HG02678 (cell line): Measurements from ENCODE around the gene KIF26B.
A peak's percentile ranks its signal among the peaks of the same experiment; 100 is the strongest.

Source experiments
- ATAC-seq: cut with Tn5 transposase; IDR thresholded peaks from one replicate; pipeline ENCODE4 v1.9.1; 2021; ENCODE audit warnings: mild to moderate bottlenecking, moderate library complexity; ENCODE audit not compliant: unreplicated experiment

Gene KIF26B

GRCh38 chr1:245131026-245131393 is 23.8 kb upstream of the KIF26B start:
- no peak for ATAC-seq

- ATAC-seq = no peak
These were observed 22.0 kb upstream of the KIF26B start for GRCh38 chr1:245132771-245133170.

GRCh38 chr1:245133995-245134715 is 20.6 kb upstream of the KIF26B start:
- ATAC-seq = no peak

- ATAC-seq = no peak
These were observed 12.5 kb upstream of the KIF26B start for GRCh38 chr1:245142171-245142798.

- ATAC-seq = no peak
These were observed 11.8 kb upstream of the KIF26B start for GRCh38 chr1:245142976-245143375.

GRCh38 chr1:245143849-245144248 is 10.9 kb upstream of the KIF26B start:
- ATAC-seq = no peak

GRCh38 chr1:245148069-245148468 is 6.7 kb upstream of the KIF26B start:
- ATAC-seq = no peak

GRCh38 chr1:245148861-245149260 is 5.9 kb upstream of the KIF26B start:
- ATAC-seq = no peak

- ATAC-seq = no peak
These were observed 1.7 kb upstream of the KIF26B start for GRCh38 chr1:245153081-245153551.

GRCh38 chr1:245153552-245154428 is 995 bp upstream of the KIF26B start:
- ATAC-seq = no peak

- ATAC-seq = no peak
These were observed 671 bp downstream of the KIF26B start for GRCh38 chr1:245155272-245156040.

GRCh38 chr1:245156041-245156735 is 1.4 kb downstream of the KIF26B start:
- peak; percentile 86 for ATAC-seq

- no peak for ATAC-seq
These were observed 2.1 kb downstream of the KIF26B start for GRCh38 chr1:245156736-245157505.

- no peak for ATAC-seq
These were observed 4.1 kb downstream of the KIF26B start for GRCh38 chr1:245158913-245159312.

GRCh38 chr1:245160288-245160687 is 5.5 kb downstream of the KIF26B start:
- no peak for ATAC-seq

GRCh38 chr1:245160741-245161400 is 6.1 kb downstream of the KIF26B start:
- ATAC-seq = no peak

- no peak for ATAC-seq
These were observed 7.1 kb downstream of the KIF26B start for GRCh38 chr1:245161866-245162265.

- no peak for ATAC-seq
These were observed 11.7 kb downstream of the KIF26B start for GRCh38 chr1:245166471-245166885.

- no peak for ATAC-seq
These were observed 13.3 kb downstream of the KIF26B start for GRCh38 chr1:245168086-245168485.
